Esophagus squamous epithelium (tissue), 4 donors: ENCODE results near the gene CEP170B.

Source experiments
- POLR2A ChIP-seq, 4 donors: fragments of 450-650 bp; IDR thresholded peaks; one replicate each; pipeline ENCODE4 v1.6.1; 2017; ENCODE audit warnings: antibody characterized with exemption in 4 of 4, mild to moderate bottlenecking in 4 of 4, moderate library complexity in 3 of 4
- TF ChIP-seq, protein P1 (sequence below), 6 experiments: fragments of 450-650 bp in 4 of 6; fragments of 200-600 bp in 2 of 6; sonication (generic) in 2 of 6; IDR thresholded peaks; one replicate each; pipeline ENCODE4 v1.5.1; 2016 to 2019; ENCODE audit warnings: antibody characterized with exemption in 6 of 6, mild to moderate bottlenecking in 4 of 6, moderate library complexity in 4 of 6

DNA sequence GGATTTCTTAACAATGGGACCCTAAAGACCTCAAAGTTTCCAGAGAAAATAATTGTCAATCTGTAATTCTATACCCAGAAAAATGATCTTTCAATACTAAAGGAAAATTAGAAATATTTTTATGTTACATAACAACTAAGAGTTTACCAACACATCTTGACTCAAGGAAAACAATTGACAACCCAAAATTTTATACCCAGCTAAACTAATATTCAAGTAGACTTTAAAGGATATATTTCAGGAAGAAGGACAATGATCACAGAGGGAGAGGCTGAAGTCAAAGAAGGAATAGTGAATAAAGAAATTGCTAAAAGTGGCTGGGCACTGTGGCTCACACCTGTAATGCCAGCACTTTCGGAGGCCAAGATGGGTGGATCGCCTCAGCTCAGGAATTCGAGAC, 47.0 kb downstream of the CEP170B start:
- TF ChIP-seq, protein P1, sequence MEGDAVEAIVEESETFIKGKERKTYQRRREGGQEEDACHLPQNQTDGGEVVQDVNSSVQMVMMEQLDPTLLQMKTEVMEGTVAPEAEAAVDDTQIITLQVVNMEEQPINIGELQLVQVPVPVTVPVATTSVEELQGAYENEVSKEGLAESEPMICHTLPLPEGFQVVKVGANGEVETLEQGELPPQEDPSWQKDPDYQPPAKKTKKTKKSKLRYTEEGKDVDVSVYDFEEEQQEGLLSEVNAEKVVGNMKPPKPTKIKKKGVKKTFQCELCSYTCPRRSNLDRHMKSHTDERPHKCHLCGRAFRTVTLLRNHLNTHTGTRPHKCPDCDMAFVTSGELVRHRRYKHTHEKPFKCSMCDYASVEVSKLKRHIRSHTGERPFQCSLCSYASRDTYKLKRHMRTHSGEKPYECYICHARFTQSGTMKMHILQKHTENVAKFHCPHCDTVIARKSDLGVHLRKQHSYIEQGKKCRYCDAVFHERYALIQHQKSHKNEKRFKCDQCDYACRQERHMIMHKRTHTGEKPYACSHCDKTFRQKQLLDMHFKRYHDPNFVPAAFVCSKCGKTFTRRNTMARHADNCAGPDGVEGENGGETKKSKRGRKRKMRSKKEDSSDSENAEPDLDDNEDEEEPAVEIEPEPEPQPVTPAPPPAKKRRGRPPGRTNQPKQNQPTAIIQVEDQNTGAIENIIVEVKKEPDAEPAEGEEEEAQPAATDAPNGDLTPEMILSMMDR (IDR thresholded peaks at IDR 0.05): no peak
- TF ChIP-seq POLR2A (IDR thresholded peaks at IDR 0.05): no peak
